Islet precursor cell (in vitro differentiated cells): Measurements from ENCODE around the gene ZNF837.
A peak's percentile ranks its signal among the peaks of the same experiment; 100 is the strongest.
"Not testable (repeated sequence)": the region's sequence is repeated elsewhere in the genome, so short reads cannot be mapped to it uniquely, and the experiment has no call there.

ENCODE experiments used
- DNase-seq: peaks from one replicate; pipeline ENCODE4 v3.0.0-alpha.2; 2018

Gene ZNF837

DNA sequence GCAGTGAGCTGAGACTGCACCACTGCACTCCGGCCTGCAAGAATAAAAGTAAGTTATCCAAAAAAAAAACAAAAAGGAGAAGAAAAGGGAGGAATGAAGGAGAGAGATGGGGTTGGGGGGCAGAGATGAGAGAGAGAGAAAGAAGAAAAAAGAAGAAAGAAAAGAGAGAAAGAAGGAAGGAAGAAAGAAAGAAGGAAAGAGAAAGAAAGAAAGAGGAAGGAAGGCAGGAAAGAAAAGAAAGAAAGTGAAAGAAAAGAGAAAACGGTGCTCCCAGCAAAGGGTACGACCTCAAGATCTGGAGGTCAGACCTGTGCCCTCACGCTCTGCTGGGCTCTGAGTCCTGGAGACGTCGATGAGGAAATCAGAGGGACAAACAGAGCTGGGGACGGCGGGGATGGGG, 31.2 kb downstream of the ZNF837 start:
- no peak for DNase-seq

DNA sequence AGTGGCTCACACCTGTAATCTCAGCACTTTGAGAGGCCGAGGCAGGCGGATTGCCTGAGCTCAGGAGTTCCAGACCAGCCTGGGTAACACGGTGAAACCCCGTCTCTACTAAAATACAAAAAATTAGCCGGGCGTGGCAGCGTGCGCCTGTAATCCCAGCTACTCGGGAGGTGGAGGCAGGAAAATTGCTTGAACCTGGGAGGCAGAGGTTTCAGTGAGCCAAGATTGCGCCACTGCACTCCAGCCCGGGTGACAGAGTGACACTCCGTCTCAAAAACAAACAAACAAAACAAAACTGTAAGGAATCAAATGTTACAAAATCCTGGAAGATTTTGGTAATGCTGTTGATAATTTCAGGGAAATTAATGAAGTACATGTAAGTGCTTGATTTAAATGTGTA, 32.8 kb downstream of the ZNF837 start:
- DNase-seq = not testable (repeated sequence)

DNA sequence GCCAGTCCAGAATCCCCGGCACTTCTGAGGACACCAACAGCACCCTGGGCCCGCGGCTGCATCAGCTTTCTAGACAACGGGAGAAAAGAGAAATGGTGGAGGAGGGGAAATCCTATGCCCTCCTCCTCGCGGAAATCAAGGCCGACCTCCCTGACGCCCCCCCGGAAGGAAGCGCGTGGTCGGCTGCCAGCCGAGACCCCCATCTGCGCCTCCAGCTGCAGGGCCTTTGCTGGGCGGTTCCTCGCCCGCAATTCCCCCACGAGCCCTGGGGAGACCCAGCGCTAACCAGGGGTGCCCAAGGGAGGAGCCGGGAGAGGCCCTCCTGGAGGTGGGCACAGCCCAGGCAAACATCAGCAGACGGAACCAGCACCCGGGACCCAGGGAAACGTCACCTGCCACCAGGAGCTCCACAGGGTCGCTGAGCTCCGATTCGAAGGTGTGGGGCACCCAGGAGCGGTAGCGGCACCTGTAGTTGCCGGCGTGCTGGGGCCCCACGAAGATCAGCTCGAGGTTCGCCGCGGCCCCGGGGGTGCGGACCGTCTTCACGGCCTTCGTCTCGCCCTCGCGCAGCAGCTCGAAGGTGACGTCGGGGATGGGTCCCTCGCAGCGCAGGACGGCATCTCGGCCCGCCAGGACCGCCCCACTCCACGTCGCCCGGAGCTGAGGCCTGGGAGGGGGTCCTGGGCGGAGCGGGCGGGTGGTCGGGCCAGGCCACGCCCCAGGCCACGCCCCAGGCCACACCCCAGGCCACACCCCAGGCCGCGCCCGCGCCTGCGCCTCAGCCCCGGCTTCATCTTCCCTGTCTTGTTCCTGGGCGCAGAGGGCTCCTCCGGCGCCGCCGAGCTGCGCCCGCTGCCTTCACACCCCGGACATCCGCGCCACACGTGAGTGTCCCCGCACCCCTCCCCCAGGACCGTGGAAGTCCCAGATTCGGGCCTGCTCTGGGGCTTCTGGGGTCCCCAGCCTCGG, 33.6 kb downstream of the ZNF837 start:
- DNase-seq = peak; percentile 93

DNA sequence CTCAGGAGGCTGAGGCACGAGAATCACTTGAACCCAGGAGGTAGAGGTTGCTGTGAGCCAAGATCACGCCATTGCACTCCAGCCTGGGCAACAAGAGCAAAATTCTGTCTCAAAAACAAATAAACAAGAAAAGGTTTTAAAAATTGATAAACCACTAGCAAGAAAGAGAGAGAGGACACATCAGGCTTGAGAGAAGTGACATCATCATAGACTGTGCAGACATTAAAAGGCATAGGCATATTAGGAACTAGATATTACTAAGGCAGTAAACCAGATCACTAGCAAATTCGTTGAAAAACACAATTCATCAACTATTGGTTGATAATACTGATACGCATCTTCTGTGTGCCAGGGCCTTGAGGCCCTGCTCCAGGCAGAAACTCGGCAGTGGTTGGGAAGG, 35.3 kb downstream of the ZNF837 start:
- DNase-seq = no peak

DNA sequence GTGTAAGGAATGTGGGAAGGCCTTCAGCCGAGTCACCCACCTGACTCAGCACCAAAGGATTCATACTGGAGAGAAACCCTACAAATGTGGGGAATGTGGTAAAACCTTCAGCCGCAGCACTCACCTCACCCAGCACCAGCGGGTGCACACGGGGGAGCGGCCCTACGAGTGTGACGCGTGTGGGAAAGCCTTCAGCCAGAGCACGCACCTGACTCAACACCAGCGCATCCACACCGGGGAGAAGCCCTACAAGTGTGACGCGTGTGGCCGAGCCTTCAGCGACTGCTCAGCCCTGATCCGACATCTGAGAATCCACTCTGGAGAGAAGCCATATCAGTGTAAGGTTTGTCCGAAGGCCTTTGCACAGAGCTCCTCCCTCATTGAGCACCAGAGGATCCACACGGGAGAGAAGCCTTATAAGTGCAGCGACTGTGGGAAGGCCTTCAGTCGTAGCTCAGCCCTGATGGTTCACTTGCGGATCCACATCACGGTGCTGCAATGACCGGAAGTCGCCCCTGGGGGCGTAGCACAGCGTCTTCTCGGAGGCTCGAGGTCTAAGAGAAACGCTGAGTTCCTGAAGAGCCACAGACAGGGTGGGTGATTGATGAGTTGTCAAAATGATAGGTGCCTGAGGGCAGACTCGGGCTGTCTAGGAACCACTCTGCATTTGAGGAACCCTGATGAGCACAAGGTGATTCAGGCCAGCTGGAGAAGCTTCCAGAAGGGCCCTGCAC, 41.8 kb downstream of the ZNF837 start:
- peak; percentile 71 for DNase-seq

DNA sequence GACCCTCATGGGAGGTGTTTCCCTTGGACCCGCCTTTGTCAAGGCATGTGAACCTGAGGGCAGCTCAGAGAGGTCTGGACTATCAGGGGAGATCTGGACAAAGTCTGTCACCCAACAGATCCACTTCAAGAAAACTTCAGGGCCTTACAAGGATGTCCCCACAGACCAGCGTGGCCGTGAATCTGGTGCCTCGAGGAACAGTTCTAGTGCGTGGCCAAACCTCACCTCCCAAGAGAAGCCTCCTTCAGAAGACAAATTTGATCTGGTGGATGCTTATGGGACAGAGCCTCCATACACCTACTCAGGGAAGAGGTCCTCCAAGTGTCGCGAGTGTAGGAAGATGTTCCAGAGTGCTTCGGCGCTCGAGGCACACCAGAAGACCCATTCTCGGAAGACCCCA, 42.5 kb downstream of the ZNF837 start:
- DNase-seq = no peak

DNA sequence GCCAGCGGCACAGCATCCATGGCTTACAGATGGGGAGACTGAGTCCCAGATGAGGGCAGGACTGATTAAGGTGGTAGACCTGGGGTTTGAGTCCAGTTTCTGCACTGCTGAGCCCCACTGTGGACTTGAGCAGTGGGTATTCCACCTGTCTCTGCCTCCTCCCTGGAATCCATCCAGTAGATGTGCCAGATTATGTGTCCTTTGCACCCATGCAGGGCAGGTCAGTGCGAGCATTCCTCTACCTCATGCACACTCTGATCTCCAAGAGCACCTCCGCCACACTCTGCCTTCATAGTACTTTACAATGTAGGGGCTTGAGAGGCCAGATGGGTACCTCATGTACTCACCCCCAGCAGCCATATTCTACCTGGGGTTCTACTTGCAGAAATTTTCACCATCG, 44.0 kb downstream of the ZNF837 start:
- no peak for DNase-seq

DNA sequence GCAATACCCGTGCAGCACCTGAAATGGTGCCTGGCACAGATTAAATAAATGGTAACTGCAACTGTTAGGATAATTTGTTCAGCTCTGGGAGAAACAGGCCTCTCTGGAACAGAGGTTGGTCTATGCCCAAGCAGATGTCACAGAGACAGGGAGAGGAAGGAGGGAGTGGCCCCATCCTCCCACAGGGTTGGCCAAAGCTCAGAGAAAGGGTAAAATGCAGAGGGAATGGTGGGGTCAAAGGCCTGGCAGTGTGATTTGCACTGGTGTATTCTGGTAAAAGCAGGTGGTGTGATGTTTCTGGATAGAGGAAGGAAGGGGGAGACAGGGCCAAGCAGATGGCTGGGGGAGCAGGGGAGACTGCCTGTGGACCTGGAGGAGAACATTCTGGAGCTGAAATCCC, 44.6 kb downstream of the ZNF837 start:
- no peak for DNase-seq

DNA sequence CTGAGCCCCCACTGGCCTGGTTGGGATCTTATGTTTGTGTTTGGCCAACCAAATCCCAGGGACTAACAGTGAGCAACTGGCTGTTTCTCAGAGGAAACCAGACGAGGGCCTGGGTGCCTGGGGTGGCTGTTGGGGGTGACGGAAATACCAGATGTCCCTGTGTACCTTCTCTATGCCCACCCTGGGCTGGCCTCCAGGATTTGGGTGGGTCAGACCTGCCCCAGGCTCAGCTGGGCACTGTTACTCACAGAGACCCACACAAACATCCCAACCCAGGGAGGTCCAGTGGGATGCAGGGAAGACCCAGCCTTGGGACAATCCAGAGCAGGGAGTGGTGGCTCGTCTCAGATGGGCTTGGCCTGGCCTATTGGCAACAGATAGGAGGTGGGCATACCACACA, 45.2 kb downstream of the ZNF837 start:
- no peak for DNase-seq

DNA sequence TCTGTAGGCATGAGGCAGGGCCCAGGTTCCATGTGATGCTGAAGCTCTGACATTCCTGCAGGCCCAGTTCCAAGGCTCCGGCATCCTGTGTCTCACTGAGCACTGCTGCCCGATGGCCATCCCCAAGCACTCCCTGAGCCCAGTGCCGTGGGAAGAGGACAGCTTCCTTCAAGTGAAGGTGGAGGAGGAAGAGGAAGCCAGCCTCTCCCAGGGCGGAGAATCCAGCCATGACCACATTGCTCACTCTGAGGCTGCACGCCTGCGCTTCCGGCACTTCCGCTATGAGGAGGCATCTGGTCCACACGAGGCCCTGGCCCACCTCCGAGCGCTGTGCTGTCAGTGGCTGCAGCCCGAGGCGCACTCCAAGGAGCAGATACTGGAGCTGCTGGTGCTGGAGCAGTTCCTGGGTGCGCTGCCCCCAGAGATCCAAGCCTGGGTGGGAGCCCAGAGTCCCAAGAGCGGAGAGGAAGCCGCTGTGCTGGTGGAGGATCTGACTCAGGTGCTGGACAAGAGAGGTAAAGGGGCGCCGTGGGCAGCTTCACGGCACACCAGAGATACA, 46.1 kb downstream of the ZNF837 start:
- no peak for DNase-seq

DNA sequence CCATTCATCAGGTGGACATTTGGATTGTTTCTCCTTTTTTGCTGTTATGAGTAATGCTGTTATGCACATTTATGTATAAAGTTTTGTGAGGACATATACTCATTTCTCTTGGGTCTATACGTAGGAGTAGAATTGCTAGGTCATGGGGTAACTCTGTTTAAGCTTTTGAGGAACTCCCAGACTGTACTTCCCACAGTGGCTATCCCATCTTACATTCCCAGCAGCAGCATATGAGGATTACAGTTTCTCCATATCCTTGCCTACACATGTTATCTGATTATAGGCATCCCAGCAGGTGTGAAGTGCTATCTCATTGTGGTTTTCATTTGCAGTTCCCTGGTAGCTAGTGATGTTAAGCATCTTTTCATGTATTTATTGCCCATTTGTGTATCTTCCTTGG, 48.1 kb downstream of the ZNF837 start:
- no peak for DNase-seq

DNA sequence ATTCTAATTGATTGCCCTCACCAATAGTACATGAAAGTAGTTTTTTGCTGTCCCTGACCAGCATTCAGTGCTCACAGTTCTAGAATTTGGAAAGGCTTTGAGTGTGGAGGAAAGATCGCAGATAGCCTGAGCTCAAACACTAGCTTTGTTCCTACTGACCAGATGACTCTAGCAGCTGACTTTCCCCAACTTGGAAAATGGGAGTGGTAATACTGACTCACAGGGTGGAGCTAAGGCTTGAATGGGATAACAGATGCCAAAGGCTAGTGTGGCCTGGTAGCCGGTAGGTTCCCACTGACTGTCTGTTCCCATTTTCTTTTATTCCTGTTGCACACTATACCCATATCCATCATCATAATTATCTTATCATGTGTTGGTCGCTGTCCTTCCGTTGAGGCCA, 50.4 kb downstream of the ZNF837 start:
- DNase-seq = peak; percentile 65

DNA sequence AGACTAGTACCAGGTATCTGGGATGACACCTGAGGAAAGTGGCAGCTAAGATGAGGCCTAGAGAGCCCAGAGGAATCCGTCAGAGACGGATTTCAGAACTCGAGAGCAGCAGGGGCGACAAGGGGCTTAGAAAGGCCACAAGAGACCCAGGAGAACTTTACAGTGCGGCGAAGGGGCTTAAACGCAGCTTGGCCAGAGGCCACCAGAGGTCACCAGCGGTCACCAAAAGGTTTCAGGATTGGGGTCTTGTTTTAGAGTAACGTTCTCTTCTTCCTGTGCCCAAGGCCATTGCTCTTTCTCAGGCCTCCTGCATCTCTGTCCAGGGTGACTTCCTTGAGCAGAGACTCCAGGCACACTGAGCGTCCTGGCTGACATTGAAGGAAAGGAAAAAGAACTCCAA, 51.8 kb downstream of the ZNF837 start:
- DNase-seq = peak; percentile 76

DNA sequence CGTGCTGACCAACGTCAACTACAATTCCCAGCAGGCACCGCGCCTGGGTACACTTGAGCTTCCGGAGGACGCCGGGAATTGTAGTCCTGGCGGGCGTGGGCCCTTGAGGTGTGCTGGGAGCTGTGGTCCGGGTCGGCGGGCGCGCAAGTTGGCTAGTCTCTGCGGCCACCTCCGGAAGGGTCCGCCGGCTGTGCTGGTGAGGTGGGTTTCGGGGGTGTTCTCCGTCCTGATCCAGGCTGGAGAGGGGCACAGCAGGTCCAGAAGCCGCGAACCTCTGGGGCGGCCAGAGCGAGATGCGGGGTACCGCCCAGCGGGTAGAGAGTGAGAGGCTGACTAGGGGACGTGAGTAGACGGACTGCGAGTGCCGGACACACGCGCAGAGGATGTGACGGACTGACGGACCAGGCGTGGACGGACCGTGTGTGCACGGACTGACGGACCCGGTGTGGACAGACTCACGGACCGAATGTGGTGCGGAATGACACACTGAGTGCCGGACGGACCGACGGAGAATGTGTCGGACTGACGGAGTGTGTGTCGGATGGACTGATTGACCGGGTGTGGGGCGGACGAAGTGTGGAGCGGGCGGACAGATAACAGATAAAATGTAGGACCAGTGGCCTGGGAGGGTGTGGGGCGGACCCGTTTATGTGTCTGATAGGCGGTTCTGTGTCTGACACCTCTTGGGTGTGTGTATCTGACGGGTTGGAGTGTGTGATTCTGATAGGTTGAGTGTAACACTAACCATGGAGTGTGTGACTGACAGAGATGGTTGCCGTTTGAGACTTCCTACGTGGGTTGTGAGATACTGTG, 53.7 kb downstream of the ZNF837 start, which contains the start of gene ZSCAN22:
Gene ZSCAN22, plus strand, starts transcription at position 81 of the 813 bp plus-strand sequence. CDS start 7,809 bp downstream, outside the sequence.
- peak; percentile 99 for DNase-seq

DNA sequence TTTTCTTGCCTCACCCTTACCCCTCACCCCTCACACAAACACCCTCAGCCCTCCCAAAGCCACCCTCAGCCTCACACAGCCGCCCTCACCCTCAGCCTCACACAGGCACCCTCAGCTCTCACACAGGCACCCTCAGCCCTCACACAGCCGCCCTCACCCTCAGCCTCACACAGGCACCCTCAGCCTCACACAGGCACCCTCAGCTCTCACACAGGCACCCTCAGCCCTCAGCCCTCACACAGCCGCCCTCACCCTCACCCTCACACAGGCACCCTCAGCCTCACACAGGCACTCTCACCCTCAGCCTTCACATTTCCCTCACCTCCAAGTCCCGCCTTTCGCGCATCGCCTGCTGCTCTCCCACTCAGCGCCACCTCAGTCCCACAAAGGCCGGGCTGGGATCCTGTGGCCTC, 54.3 kb downstream of the ZNF837 start:
- no peak for DNase-seq

DNA sequence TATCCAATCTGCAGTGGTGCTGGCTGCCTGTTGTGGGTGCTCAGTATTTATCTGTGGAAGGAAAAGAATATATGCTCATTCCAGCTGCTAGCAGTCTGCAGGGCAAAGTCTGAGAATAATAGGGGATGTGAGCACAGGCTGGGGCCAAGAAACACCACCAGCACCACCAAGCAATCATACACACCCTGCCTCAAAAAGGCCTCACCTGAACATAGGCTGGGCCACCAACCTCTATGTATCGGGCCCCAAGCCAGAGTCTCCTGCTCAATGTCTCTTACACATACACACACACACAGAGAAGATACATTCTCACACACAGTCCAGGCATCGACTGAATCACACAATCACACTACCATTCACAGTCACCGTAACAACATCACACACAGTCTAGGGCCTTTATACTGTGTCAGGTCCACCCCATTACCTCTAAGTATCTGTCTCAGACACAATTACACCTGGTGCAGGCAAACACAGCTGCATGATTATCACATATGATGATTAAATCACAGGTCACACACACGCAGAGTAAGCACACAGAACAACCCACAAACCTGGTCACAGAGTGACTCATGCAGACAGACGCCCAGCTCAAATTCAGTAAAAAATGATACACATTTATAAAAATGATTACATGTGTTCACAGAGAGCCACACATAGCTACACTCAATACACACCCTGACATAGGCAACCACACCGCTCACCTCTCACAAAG, 55.4 kb downstream of the ZNF837 start:
- no peak for DNase-seq

DNA sequence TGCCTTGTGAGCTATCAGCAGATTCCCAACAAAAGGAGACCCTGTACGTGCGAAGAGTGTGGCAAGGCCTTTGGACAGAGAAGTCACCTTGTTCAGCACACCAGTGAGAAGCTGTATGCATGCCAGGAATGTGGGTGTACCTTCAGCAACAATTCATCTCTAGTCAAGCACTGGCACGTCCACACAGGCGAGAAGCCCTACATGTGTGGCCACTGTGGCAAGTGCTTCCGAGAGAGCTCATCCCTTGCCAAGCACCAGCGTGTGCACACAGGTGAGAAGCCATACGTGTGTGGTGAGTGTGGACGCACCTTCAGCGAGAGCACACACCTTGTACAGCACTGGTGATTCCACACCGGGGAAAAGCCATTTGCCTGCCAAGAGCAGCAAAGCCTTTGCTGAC, 61.6 kb downstream of the ZNF837 start:
- no peak for DNase-seq

DNA sequence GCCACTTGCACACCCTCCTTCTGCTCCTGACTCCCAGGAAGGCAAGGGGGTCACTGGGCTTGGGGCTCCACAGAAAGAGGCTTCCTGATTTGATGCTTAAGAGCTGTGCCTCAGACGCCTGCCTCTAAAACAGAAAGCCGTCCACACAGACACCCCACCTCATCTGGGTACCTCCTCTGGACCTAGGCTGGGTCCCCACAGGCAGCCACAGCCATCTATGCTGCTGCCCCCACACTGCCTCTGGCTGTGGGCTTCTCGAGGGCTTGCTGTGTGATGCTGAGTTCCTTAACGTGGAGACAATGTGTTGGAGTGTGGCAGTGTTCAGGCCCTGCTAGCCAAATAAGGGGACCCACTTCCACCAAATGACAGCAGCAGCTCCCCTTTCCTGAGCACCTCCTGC, 62.5 kb downstream of the ZNF837 start:
- DNase-seq = no peak
